ENCODE measurements around the gene DNAI2.

The DNAI2 gene

GRCh38 chr17:74362810-74363498 lies 88.9 kb downstream of the DNAI2 start:
- no peak for DNase-seq (ENCODE audit: low read depth)
- TF ChIP-seq, protein P1, sequence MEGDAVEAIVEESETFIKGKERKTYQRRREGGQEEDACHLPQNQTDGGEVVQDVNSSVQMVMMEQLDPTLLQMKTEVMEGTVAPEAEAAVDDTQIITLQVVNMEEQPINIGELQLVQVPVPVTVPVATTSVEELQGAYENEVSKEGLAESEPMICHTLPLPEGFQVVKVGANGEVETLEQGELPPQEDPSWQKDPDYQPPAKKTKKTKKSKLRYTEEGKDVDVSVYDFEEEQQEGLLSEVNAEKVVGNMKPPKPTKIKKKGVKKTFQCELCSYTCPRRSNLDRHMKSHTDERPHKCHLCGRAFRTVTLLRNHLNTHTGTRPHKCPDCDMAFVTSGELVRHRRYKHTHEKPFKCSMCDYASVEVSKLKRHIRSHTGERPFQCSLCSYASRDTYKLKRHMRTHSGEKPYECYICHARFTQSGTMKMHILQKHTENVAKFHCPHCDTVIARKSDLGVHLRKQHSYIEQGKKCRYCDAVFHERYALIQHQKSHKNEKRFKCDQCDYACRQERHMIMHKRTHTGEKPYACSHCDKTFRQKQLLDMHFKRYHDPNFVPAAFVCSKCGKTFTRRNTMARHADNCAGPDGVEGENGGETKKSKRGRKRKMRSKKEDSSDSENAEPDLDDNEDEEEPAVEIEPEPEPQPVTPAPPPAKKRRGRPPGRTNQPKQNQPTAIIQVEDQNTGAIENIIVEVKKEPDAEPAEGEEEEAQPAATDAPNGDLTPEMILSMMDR (IDR thresholded peaks at IDR 0.05; ENCODE audit: low read depth, low read length, missing control alignments): no peak
- H3K4me3 ChIP-seq (ENCODE audit: low read depth, low read length): no peak overlapping the region
